Sigmoid colon (tissue), 7 donors: ENCODE data around the gene CLSTN2. TPM values are rescaled to one million over a fixed set of nuclear protein-coding genes. Genes with fewer than 3 reads are reported as not detected.

Experiments used
- DNase-seq: peaks from one replicate; pipeline ENCODE4 v3.0.0-alpha.2; 2019
- H3K27ac ChIP-seq, 4 donors: fragments of 200-600 bp; sonication (generic); one replicate each; pipeline ENCODE4 v1.5.1; 2016 to 2019; ENCODE audit warnings: mild to moderate bottlenecking in 1 of 4
- H3K27me3 ChIP-seq, 3 donors: fragments of 200-600 bp; sonication (generic); one replicate each; pipeline ENCODE4 v1.5.1; 2019; ENCODE audit warnings: mild to moderate bottlenecking in 1 of 3
- H3K36me3 ChIP-seq, 4 donors: fragments of 200-600 bp; sonication (generic); one replicate each; pipeline ENCODE4 v1.5.1; 2016 to 2019
- H3K4me1 ChIP-seq, 4 donors: fragments of 200-600 bp; sonication (generic); one replicate each; pipeline ENCODE4 v1.5.1; 2017 to 2019
- H3K4me3 ChIP-seq, 4 donors: fragments of 200-600 bp; sonication (generic); one replicate each; pipeline ENCODE4 v1.5.1; 2017 to 2019; ENCODE audit warnings: mild to moderate bottlenecking in 2 of 4, moderate library complexity in 1 of 4
- H3K9me3 ChIP-seq, 4 donors: fragments of 200-600 bp in 3 of 4; sonication (generic) in 3 of 4; one replicate each; pipeline versions ENCODE4 v1.5.1 to v1.6.1; 2013 to 2019
- CTCF ChIP-seq, 4 experiments: fragments of 450-650 bp in 3 of 4; fragments of 200-600 bp in 1 of 4; IDR thresholded peaks; one replicate each; pipeline ENCODE4 v1.5.1; 2016 to 2019; ENCODE audit warnings: antibody characterized with exemption in 4 of 4, mild to moderate bottlenecking in 3 of 4, moderate library complexity in 2 of 4
- EP300 ChIP-seq, 4 donors: sonication (generic); formaldehyde crosslinking; IDR thresholded peaks; one replicate each; pipeline ENCODE4 v1.6.1; 2017; ENCODE audit warnings: antibody characterized with exemption in 4 of 4
- POLR2A ChIP-seq, 2 donors: fragments of 450-650 bp; IDR thresholded peaks; one replicate each; pipeline ENCODE4 v1.6.1; 2016; ENCODE audit warnings: antibody characterized with exemption in 2 of 2, mild to moderate bottlenecking in 2 of 2, moderate library complexity in 2 of 2
- POLR2AphosphoS5 ChIP-seq, 4 donors: sonication (generic); formaldehyde crosslinking; IDR thresholded peaks; one replicate each; pipeline ENCODE4 v1.6.1; 2017; ENCODE audit warnings: antibody characterized with exemption in 4 of 4
- WGBS, 2 donors: extraction: QIAGEN DNeasy Blood & Tissue Kit; methylation state at CpG; one replicate each; pipeline ENCODE4 v1.1.7; 2013; 5-methylcytosine and 5-hydroxymethylcytosine counted together
- intact Hi-C: fragments of 100-400 bp; cut with DNase I; formaldehyde crosslinking; loops from one replicate; pipeline ENCODE4 v1.15.1; 2023
- polyA plus RNA-seq, 3 donors: library from polyadenylated mRNA; stranded (reverse); fragments of 200-250 nt; gene quantifications; one replicate each; pipeline ENCODE4 v1.2.3, GENCODE V29; 2013
- total RNA-seq, 4 donors: library from RNA; depleted of rRNA; stranded (reverse); fragments of >200 nt; gene quantifications; one replicate each; pipeline ENCODE4 v1.1.0, GENCODE V29; 2016
- donor health status: healthy with polysubstance abuse.
- donor health status: Bipolar disorder and iron deficiency.
- donor health status: healthy.

CLSTN2 gene
- total and polyA plus RNA-seq, 7 donors = 0.23 to 8.3 (median 2.7) TPM

DNA sequence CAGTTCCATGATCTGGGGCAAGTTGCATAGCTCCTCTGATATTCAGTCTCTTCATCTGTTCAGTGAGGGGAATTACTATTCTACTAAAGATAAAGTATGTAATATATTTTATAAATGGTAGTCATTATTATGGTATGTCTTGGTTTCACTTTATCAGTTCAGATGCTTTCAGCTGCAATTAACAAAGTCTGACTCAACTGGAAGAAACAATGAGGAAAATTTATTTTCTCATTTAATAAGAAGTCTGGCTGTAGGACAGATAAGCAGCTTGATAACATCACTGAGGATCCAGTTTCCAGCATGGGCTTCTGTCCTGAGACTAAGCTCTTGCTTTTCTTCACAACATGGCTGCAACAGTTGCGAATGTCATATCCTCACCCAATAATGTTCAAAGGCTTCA lies 388.6 kb downstream of the CLSTN2 start:
- H3K4me3 ChIP-seq = no peak overlapping the region
- no peaks in the 10 kb centered on the region for H3K9me3 ChIP-seq
- no peak overlapping the region for H3K27ac ChIP-seq
- H3K36me3 ChIP-seq = no peaks in the 10 kb centered on the region
- 83 to 95% methylated on average over 1 of the region's 1 CpG for WGBS, 2 donors
- no peak for DNase-seq
- no peaks in the 10 kb centered on the region for H3K27me3 ChIP-seq
- H3K4me1 ChIP-seq = no peaks in the 10 kb centered on the region
- intact Hi-C loops = no loop called here
- TF ChIP-seq EP300 (IDR thresholded peaks at IDR 0.05) = no peak
- no peak for TF ChIP-seq POLR2A (IDR thresholded peaks at IDR 0.05)

- Histone ChIP-seq H3K27me3 (no peaks in the 10 kb centered on the region), H3K4me1 (no peaks in the 10 kb centered on the region), H3K27ac (no peak overlapping the region), H3K9me3 (no peaks in the 10 kb centered on the region), H3K36me3 (no peaks in the 10 kb centered on the region), H3K4me3 (no peak overlapping the region)
- WGBS, 2 donors = 23 to 46% methylated on average over 2 of the region's 2 CpGs
- DNase-seq = no peak
- TF ChIP-seq CTCF (IDR thresholded peaks at IDR 0.05) (no peak), EP300 (IDR thresholded peaks at IDR 0.05) (no peak), POLR2A (IDR thresholded peaks at IDR 0.05) (no peak), POLR2AphosphoS5 (IDR thresholded peaks at IDR 0.05) (no peak)
- intact Hi-C loops = no loop called here
These were observed 397.1 kb downstream of the CLSTN2 start for GRCh38 chr3:140332131-140332530.

- WGBS, 2 donors = 93% methylated on average over 5 of the region's 5 CpGs
- TF ChIP-seq POLR2A (IDR thresholded peaks at IDR 0.05) (no peak), CTCF (IDR thresholded peaks at IDR 0.05) (no peak), POLR2AphosphoS5 (IDR thresholded peaks at IDR 0.05) (no peak), EP300 (IDR thresholded peaks at IDR 0.05) (no peak)
- intact Hi-C loops = no loop called here
- Histone ChIP-seq H3K9me3 (no peaks in the 10 kb centered on the region), H3K36me3 (no peaks in the 10 kb centered on the region), H3K4me1 (no peaks in the 10 kb centered on the region), H3K27ac (no peak overlapping the region), H3K4me3 (no peak overlapping the region), H3K27me3 (no peaks in the 10 kb centered on the region)
- no peak for DNase-seq
These were observed 399.3 kb downstream of the CLSTN2 start for GRCh38 chr3:140334132-140334929.

GRCh38 chr3:140336465-140336864 lies 401.5 kb downstream of the CLSTN2 start:
- TF ChIP-seq POLR2A (IDR thresholded peaks at IDR 0.05) (no peak), POLR2AphosphoS5 (IDR thresholded peaks at IDR 0.05) (no peak), CTCF (IDR thresholded peaks at IDR 0.05) (no peak), EP300 (IDR thresholded peaks at IDR 0.05) (no peak)
- Histone ChIP-seq H3K4me3 (no peak overlapping the region), H3K27ac (no peak overlapping the region), H3K36me3 (no peaks in the 10 kb centered on the region), H3K4me1 (no peaks in the 10 kb centered on the region), H3K9me3 (no peaks in the 10 kb centered on the region), H3K27me3 (no peaks in the 10 kb centered on the region)
- WGBS, 2 donors = 76 to 90% methylated on average over 3 of the region's 3 CpGs
- no peak for DNase-seq
- intact Hi-C loops = no loop called here

- Histone ChIP-seq H3K9me3 (no peaks in the 10 kb centered on the region), H3K4me3 (no peak overlapping the region), H3K27ac (no peak overlapping the region), H3K4me1 (no peaks in the 10 kb centered on the region), H3K36me3 (no peaks in the 10 kb centered on the region), H3K27me3 (no peaks in the 10 kb centered on the region)
- 86 to 88% methylated on average over 6 of the region's 6 CpGs for WGBS, 2 donors
- intact Hi-C loops = no loop called here
- TF ChIP-seq POLR2AphosphoS5 (IDR thresholded peaks at IDR 0.05) (no peak), CTCF (IDR thresholded peaks at IDR 0.05) (no peak), POLR2A (IDR thresholded peaks at IDR 0.05) (no peak), EP300 (IDR thresholded peaks at IDR 0.05) (no peak)
- no peak for DNase-seq
These were observed 403.9 kb downstream of the CLSTN2 start for GRCh38 chr3:140338916-140339315.
